ENCODE data around the gene ARHGAP22.

ARHGAP22 gene

DNA sequence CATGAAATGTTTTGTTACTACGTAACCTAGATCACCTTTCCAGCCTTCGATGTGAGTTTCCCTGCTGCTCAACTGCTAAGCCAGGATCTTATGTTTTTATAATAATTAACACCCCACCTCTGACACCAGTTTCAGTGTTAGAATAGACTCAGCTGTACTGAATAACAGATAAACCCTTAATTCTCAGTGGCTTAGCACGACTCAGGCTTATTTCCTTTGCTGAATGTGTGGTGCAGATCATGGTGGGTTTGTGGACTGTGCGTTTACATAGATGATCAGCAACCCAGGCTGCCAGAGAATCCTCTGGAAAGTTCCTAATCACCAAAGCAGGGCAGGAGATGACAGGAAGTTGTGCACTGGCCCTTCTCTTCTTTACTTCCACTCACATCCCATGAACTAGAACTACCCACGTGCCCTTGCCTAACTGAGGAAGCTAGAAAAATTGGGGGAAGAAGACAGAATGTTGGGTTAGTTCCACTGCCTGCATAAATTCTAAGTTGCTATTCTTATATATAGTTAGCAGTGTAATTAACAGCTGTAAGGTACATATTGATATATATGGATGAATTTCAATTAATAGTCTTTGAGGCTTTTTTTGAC, 186.6 kb downstream of the ARHGAP22 start:
- no peak for DNase-seq (ENCODE audit: low read depth in 2 of 2)

- DNase-seq (ENCODE audit: low read depth in 2 of 2), result no peak
These were observed 187.5 kb downstream of the ARHGAP22 start for GRCh38 chr10:48417374-48417773.

- DNase-seq (ENCODE audit: low read depth in 2 of 2), result no peak
These were observed 188.2 kb downstream of the ARHGAP22 start for GRCh38 chr10:48416584-48417232.

- DNase-seq (ENCODE audit: low read depth in 2 of 2), result no peak
These were observed 190.1 kb downstream of the ARHGAP22 start for GRCh38 chr10:48414778-48415177.

- DNase-seq (ENCODE audit: low read depth in 2 of 2), result no peak
These were observed 190.7 kb downstream of the ARHGAP22 start for GRCh38 chr10:48414160-48414559.

- no peak for DNase-seq (ENCODE audit: low read depth in 2 of 2)
These were observed 191.9 kb downstream of the ARHGAP22 start for GRCh38 chr10:48412933-48413332.

- DNase-seq (ENCODE audit: low read depth in 2 of 2), result no peak
These were observed 192.8 kb downstream of the ARHGAP22 start for GRCh38 chr10:48412081-48412480.

DNA sequence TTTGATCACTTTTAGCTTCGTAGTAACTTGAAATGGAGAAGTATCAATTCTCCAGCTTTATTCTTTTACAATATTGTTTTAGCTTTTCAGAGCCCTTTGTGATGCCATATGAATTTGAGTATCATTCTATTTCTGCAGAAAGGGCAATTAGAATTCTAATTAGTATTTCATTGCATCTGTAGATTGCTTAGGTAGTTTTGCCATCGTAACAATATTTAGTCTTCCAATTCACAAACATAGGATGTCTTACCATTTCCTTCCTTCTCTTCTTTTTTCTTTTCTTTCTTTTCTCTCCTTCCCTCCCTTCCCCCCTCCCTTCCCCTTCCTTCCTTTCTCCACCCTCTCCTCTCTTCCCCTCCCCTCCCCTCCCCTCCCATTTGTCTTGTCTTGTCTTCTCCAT, 193.4 kb downstream of the ARHGAP22 start:
- DNase-seq (ENCODE audit: low read depth in 2 of 2), result no peak

- DNase-seq (ENCODE audit: low read depth in 2 of 2), result no peak
These were observed 194.4 kb downstream of the ARHGAP22 start for GRCh38 chr10:48410503-48410902.

DNA sequence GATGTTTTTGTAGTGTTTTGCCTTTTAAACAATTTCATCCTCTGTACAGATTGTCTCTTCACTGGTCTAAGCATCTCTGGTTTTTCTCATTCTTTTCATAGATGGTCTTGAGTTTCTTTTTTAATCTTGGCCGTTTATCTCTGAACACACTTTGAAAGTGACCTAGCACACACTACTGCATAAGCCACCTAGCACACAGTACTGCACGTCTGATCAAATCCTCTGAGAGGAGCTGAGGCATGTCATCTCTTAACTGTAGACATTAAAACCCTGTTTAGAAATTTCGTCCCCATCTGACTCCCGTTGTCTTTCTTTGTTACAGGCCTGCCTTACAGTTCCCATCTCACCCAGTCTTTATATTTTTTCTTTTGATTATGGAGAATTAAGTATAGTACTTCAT, 198.2 kb downstream of the ARHGAP22 start:
- DNase-seq (ENCODE audit: low read depth in 2 of 2), result no peak

GRCh38 chr10:48406204-48406603, 198.7 kb downstream of the ARHGAP22 start:
- DNase-seq (ENCODE audit: low read depth in 2 of 2), result no peak

- no peak for DNase-seq (ENCODE audit: low read depth in 2 of 2)
These were observed 200.2 kb downstream of the ARHGAP22 start for GRCh38 chr10:48404646-48405045.

- no peak for DNase-seq (ENCODE audit: low read depth in 2 of 2)
These were observed 204.0 kb downstream of the ARHGAP22 start for GRCh38 chr10:48400850-48401220.

DNA sequence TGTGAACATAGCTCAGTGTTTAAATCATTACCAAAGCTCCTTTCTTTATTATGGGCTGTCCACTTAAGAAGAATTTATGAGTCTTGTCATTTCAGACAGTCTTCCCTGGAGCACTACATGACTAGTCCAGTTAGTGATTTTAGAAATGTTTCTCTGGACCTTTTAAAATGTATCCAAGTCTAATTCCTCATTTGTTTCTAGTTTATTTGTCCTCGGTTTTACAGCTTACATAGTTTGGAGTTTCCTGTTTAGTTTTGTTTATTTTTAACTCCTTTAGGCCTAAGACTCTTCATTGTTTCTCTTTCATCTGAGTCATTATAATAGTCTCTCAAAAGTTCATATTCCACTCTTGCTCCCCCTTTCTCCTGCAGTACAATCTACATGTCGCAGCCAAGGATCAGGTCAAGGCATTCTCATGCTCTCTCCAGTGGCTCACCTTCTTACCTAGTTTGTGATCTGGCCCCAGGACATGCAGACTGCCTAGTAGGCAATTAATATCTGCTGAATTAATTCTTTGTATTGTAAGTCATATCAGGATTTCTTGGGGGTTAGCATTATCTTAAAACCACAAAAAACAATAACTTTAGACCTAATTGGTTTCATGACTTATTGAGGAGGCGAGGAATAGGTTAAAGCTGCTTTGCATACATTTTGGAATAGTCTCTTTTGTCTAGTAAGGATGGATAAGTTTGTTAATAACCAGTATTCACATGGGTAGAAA, 204.6 kb downstream of the ARHGAP22 start:
- DNase-seq (ENCODE audit: low read depth in 2 of 2), result no peak

DNA sequence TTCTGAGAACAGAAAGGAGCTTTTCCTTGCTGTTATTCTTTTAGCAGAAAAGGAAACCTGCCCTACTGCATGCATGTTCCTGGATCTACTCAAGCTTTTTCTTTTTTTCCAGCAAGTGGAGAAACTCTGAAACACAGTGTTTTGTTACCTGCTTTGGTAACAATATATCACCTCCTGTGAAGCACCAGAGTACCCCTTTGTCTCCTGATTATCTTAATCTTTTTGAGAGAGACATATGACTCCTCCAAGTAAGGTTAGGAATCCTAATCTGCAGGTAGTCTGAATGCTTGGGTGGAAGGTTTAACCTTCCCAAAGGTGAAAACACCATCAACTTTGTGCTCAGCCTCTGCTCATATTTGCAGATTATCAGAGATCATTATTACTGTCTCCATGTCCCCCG, 205.3 kb downstream of the ARHGAP22 start:
- no peak for DNase-seq (ENCODE audit: low read depth in 2 of 2)

DNA sequence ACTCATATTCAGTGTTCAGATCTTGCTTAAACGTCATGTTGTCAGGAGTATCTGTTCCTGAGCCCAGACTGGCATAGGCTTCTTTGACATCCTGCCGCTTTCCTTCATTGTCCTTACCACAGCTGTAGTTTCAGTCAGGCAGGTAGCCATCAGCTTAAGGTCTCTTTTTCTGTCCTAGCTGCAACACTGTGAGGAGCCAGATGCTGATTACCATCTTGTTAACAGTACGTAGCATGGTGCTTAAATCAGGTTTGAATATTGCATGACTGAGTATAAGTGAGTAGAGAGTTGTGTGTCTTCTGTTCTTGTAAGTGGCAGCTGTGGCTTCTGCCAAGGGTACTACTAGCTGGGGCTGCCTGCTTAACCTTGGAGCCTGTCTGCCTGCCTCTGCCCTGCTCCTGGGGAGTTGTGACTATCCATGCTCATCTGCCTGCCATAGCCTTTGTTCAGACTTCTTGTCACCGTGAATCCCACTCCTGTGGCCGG, 205.8 kb downstream of the ARHGAP22 start:
- no peak for DNase-seq (ENCODE audit: low read depth in 2 of 2)

DNA sequence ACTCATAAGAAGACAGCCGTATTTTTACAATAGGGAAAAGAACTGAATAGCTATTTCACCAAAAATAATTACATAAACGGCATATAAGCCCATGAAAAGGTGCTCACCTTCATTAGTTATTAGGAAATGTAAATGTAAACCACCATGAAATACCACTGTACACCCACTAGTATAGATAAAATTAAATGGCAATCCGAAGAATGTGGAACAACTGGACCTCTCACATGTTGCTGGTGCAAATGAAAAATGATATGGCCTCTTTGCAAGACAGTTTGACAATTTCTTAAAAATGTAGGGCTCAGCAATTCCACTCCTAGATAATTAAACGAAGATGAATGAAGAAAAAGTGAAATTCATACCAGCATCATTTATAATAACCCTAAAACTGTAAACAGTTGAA, 206.6 kb downstream of the ARHGAP22 start:
- no peak for DNase-seq (ENCODE audit: low read depth in 2 of 2)
